H9 (cell line): ENCODE results near the gene PLRG1. TPM values are rescaled to one million over a fixed set of nuclear protein-coding genes. Genes with fewer than 3 reads are reported as not detected.

Experiments used
- DNase-seq: peaks from one replicate; pipeline ENCODE4 v3.0.0-alpha.2; 2017
- H2AFZ ChIP-seq: one replicate; pipeline ENCODE4 v1.6.1; 2013; ENCODE audit warnings: mild to moderate bottlenecking, low read length, control low read depth, moderate library complexity
- H2AK5ac ChIP-seq: 2 replicates; pipeline ENCODE4 v1.6.1; 2013; ENCODE audit warnings: low read length, control low read depth, mixed read lengths; ENCODE audit not compliant: insufficient read length
- H2BK120ac ChIP-seq: one replicate; pipeline ENCODE4 v1.6.1; 2013; ENCODE audit warnings: low read depth, mild to moderate bottlenecking, low read length, control low read depth, inconsistent platforms; ENCODE audit not compliant: poor library complexity, severe bottlenecking
- H2BK12ac ChIP-seq: 2 replicates; pipeline ENCODE4 v1.6.1; 2013; ENCODE audit warnings: low read length, control low read depth, mixed read lengths, low read depth; ENCODE audit not compliant: insufficient read length
- H2BK15ac ChIP-seq: 2 replicates; pipeline ENCODE4 v1.6.1; 2013; ENCODE audit warnings: low read depth, low read length, control low read depth
- H2BK20ac ChIP-seq: one replicate; pipeline ENCODE4 v1.6.1; 2013; ENCODE audit warnings: low read depth, mild to moderate bottlenecking, low read length, control low read depth, inconsistent platforms; ENCODE audit not compliant: poor library complexity, severe bottlenecking
- H2BK5ac ChIP-seq: 2 replicates; pipeline ENCODE4 v1.6.1; 2013; ENCODE audit warnings: low read length, control low read depth, mixed read lengths; ENCODE audit not compliant: insufficient read length
- H3K14ac ChIP-seq: 2 replicates; pipeline ENCODE4 v1.6.1; 2013; ENCODE audit warnings: low read length, control low read depth; ENCODE audit not compliant: insufficient read depth
- H3K18ac ChIP-seq: 2 replicates; pipeline ENCODE4 v1.6.1; 2013; ENCODE audit warnings: low read depth, mild to moderate bottlenecking, mixed read lengths, low read length, control low read depth; ENCODE audit not compliant: insufficient read length
- H3K23ac ChIP-seq: 2 replicates; pipeline ENCODE4 v1.6.1; 2013; ENCODE audit warnings: low read length, control low read depth, mixed read lengths, low read depth; ENCODE audit not compliant: insufficient read length
- H3K23me2 ChIP-seq: 2 replicates; pipeline ENCODE4 v1.6.1; 2013; ENCODE audit warnings: low read depth, mild to moderate bottlenecking, mixed read lengths, low read length, control low read depth; ENCODE audit not compliant: insufficient read length, poor library complexity, severe bottlenecking
- H3K27ac ChIP-seq: 2 replicates; pipeline ENCODE4 v1.5.1; 2013; ENCODE audit warnings: low read length, control low read depth, mixed read lengths, low read depth; ENCODE audit not compliant: insufficient read length
- H3K27me3 ChIP-seq: 2 replicates; pipeline ENCODE4 v1.6.1; 2013; ENCODE audit warnings: low read length, control low read depth, inconsistent platforms; ENCODE audit not compliant: insufficient read depth
- H3K4ac ChIP-seq: 2 replicates; pipeline ENCODE4 v1.6.1; 2013; ENCODE audit warnings: low read depth, mild to moderate bottlenecking, control low read depth, inconsistent platforms, low read length, moderate library complexity
- H3K4me1 ChIP-seq: 2 replicates; pipeline ENCODE4 v1.6.1; 2013; ENCODE audit warnings: low read length, control low read depth, inconsistent platforms; ENCODE audit not compliant: insufficient read depth
- H3K4me2 ChIP-seq: 2 replicates; pipeline ENCODE4 v1.6.1; 2013; ENCODE audit warnings: low read length, control low read depth, mixed read lengths; ENCODE audit not compliant: insufficient read length, insufficient read depth
- H3K56ac ChIP-seq: 2 replicates; pipeline ENCODE4 v1.6.1; 2013; ENCODE audit warnings: low read depth, mild to moderate bottlenecking, mixed read lengths, low read length, control low read depth; ENCODE audit not compliant: insufficient read length
- H3K79me1 ChIP-seq: 2 replicates; pipeline ENCODE4 v1.6.1; 2013; ENCODE audit warnings: low read depth, mild to moderate bottlenecking, moderate library complexity, low read length, control low read depth, inconsistent platforms; ENCODE audit not compliant: insufficient read depth, poor library complexity, severe bottlenecking
- H3K79me2 ChIP-seq: 2 replicates; pipeline ENCODE4 v1.6.1; 2013; ENCODE audit warnings: low read length, control low read depth, inconsistent platforms; ENCODE audit not compliant: insufficient read depth
- H3K9ac ChIP-seq: 2 replicates; pipeline ENCODE4 v1.6.1; 2013; ENCODE audit warnings: low read length, control low read depth, mixed read lengths; ENCODE audit not compliant: insufficient read length; ENCODE audit errors: extremely low read depth
- H3K9me3 ChIP-seq: one replicate; pipeline ENCODE4 v1.6.1; 2013; ENCODE audit warnings: low read depth, low read length, inconsistent platforms; ENCODE audit not compliant: control insufficient read depth
- H3T11ph ChIP-seq: one replicate; pipeline ENCODE4 v1.6.1; 2013; ENCODE audit warnings: mild to moderate bottlenecking, low read length, control low read depth, inconsistent platforms
- H4K20me1 ChIP-seq: one replicate; pipeline ENCODE4 v1.6.1; 2013; ENCODE audit not compliant: control insufficient read depth, insufficient read length, insufficient read depth
- H4K5ac ChIP-seq: 2 replicates; pipeline ENCODE4 v1.6.1; 2013; ENCODE audit warnings: low read depth, mild to moderate bottlenecking, mixed read lengths, low read length, control low read depth; ENCODE audit not compliant: insufficient read length
- H4K8ac ChIP-seq: replicated peaks from 2 replicates; pipeline ENCODE4 v1.6.1; 2013; ENCODE audit warnings: low read length, control low read depth, mixed read lengths, low read depth; ENCODE audit not compliant: insufficient read length
- H4K91ac ChIP-seq: 2 replicates; pipeline ENCODE4 v1.6.1; 2013; ENCODE audit warnings: low read depth, mild to moderate bottlenecking, moderate library complexity, mixed read lengths, low read length, control low read depth; ENCODE audit not compliant: insufficient read length
- H3K27ac Mint-ChIP-seq, 3 experiments: 2 replicates in 2 of 3; 3 replicates in 1 of 3; pipeline ENCODE4 v1.8.0; 2020 to 2021; ENCODE audit warnings: mixed read lengths in 3 of 3, mild to moderate bottlenecking in 1 of 3, moderate library complexity in 1 of 3
- H3K27me3 Mint-ChIP-seq: 2 replicates; pipeline ENCODE4 v1.8.0; 2021; ENCODE audit warnings: low read depth, mild to moderate bottlenecking, moderate library complexity, mixed read lengths
- H3K36me3 Mint-ChIP-seq, 3 experiments: 2 replicates in 2 of 3; 3 replicates in 1 of 3; pipeline ENCODE4 v1.8.0; 2020 to 2021; ENCODE audit warnings: low read depth in 3 of 3, mixed read lengths in 3 of 3; ENCODE audit not compliant: insufficient read depth in 1 of 3
- H3K4me1 Mint-ChIP-seq, 2 experiments: 2 replicates each; pipeline ENCODE4 v1.8.0; 2020; ENCODE audit warnings: mixed read lengths in 2 of 2
- H3K4me3 Mint-ChIP-seq, 2 experiments: 2 replicates in 1 of 2; 3 replicates in 1 of 2; pipeline ENCODE4 v1.8.0; 2020 to 2021; ENCODE audit warnings: mild to moderate bottlenecking in 2 of 2, mixed read lengths in 2 of 2, moderate library complexity in 1 of 2
- H3K9me3 Mint-ChIP-seq, 2 experiments: 2 replicates in 1 of 2; 3 replicates in 1 of 2; pipeline ENCODE4 v1.8.0; 2020; ENCODE audit warnings: mild to moderate bottlenecking in 2 of 2, mixed read lengths in 2 of 2, moderate library complexity in 1 of 2
- WGBS: extraction: QIAGEN DNeasy Blood & Tissue Kit; methylation state at CpG from one replicate; pipeline ENCODE4 v1.1.7; 2013; ENCODE audit warnings: missing lambda C conversion rate, low lambda C conversion rate, mixed read lengths; ENCODE audit not compliant: insufficient read length; ENCODE audit errors: extremely low coverage; 5-methylcytosine and 5-hydroxymethylcytosine counted together
- total RNA-seq: library from RNA; stranded (reverse); gene quantifications from 2 replicates; pipeline ENCODE4 v1.2.1, GENCODE V29; 2021
- TF ChIP-seq, protein P1 (sequence below): fragments of 200-600 bp; sonication (generic); conservative IDR thresholded peaks from 3 replicates; pipeline ENCODE4 v1.8.0; 2021; ENCODE audit warnings: antibody characterized with exemption, mild to moderate bottlenecking

Gene PLRG1
- total RNA-seq, 1 experiment from 2014 or later: 113 TPM

- Histone ChIP-seq H3K79me1 (no peaks in the 10 kb centered on the region), H2BK15ac (no peak within 1 kb of the TSS), H3K9ac (no peak within 1 kb of the TSS), H2BK20ac (no peak within 1 kb of the TSS), H3K9me3 (no peaks in the 10 kb centered on the region), H2BK120ac (no peak within 1 kb of the TSS), H4K20me1 (no peaks in the 10 kb centered on the region), H3K14ac (no peak within 1 kb of the TSS), H2AFZ (no peak within 1 kb of the TSS), H2BK5ac (no peak within 1 kb of the TSS), H2AK5ac (no peak within 1 kb of the TSS), H3K4ac (no peak within 1 kb of the TSS), H2BK12ac (no peak within 1 kb of the TSS), H3K79me2 (no peaks in the 10 kb centered on the region), H3K27me3 (no peaks in the 10 kb centered on the region), H3K4me1 (no peaks in the 10 kb centered on the region), H3K23me2 (no peaks in the 10 kb centered on the region), H4K91ac (no peak within 1 kb of the TSS), H3K56ac (no peak within 1 kb of the TSS), H3K18ac (no peak within 1 kb of the TSS), H3K27ac (no peak within 1 kb of the TSS), H4K8ac (no peak within 1 kb of the TSS), H3T11ph (no peak within 1 kb of the TSS), H4K5ac (no peak within 1 kb of the TSS), H3K23ac (no peak within 1 kb of the TSS), H3K4me2 (no peak within 1 kb of the TSS)
- TF ChIP-seq, protein P1, sequence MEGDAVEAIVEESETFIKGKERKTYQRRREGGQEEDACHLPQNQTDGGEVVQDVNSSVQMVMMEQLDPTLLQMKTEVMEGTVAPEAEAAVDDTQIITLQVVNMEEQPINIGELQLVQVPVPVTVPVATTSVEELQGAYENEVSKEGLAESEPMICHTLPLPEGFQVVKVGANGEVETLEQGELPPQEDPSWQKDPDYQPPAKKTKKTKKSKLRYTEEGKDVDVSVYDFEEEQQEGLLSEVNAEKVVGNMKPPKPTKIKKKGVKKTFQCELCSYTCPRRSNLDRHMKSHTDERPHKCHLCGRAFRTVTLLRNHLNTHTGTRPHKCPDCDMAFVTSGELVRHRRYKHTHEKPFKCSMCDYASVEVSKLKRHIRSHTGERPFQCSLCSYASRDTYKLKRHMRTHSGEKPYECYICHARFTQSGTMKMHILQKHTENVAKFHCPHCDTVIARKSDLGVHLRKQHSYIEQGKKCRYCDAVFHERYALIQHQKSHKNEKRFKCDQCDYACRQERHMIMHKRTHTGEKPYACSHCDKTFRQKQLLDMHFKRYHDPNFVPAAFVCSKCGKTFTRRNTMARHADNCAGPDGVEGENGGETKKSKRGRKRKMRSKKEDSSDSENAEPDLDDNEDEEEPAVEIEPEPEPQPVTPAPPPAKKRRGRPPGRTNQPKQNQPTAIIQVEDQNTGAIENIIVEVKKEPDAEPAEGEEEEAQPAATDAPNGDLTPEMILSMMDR: no peak
- Mint-ChIP-seq H3K27ac (no peak within 1 kb of the TSS), H3K4me1 (peaks cover 0 to 4% of the 10 kb centered on the region in 2 experiments; a peak in 2 of 4 replicates), H3K27me3 (no peaks in the 10 kb centered on the region), H3K4me3 (no peak within 1 kb of the TSS), H3K9me3 (no peaks in the 10 kb centered on the region), H3K36me3 (no peaks in the 10 kb centered on the region)
- DNase-seq: no peak
- WGBS: no CpG with 5 or more reads among the region's 2 CpGs
Measured at GRCh38 chr4:154562697-154563254, 12.6 kb upstream of the PLRG1 start, which contains the start of gene FGB. Gene FGB, plus strand, starts transcription at chr4:154563011. Its CDS starts 8 bp downstream, at chr4:154563019.
